ENCODE measurements around the gene CAPZB. TPM values are rescaled to one million over a fixed set of nuclear protein-coding genes. Genes with fewer than 3 reads are reported as not detected.

The CAPZB gene
- total and polyA plus RNA-seq, 2 of the 4 experiments (the other 2 are of a cell fraction), result 216 to 304 TPM

GRCh38 chr1:19307794-19308508 lies 177.4 kb downstream of the CAPZB start:
- H3K9me1 ChIP-seq (ENCODE audit: insufficient read depth, low read length), result peaks cover 8% of the 10 kb centered on the region
- TF ChIP-seq CEBPB (IDR thresholded peaks at IDR 0.05; ENCODE audit: low read depth, low read length), result no peak
- TF ChIP-seq, protein P1, sequence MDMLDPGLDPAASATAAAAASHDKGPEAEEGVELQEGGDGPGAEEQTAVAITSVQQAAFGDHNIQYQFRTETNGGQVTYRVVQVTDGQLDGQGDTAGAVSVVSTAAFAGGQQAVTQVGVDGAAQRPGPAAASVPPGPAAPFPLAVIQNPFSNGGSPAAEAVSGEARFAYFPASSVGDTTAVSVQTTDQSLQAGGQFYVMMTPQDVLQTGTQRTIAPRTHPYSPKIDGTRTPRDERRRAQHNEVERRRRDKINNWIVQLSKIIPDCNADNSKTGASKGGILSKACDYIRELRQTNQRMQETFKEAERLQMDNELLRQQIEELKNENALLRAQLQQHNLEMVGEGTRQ (IDR thresholded peaks at IDR 0.05; ENCODE audit: low read depth, low read length), result no peak
- no peak for TF ChIP-seq MAZ (IDR thresholded peaks at IDR 0.05; ENCODE audit: borderline replicate concordance, low read depth, low read length)
- TF ChIP-seq MAFK (IDR thresholded peaks at IDR 0.05; ENCODE audit: low read depth, low read length), result no peak
- no peak for TF ChIP-seq BHLHE40 (IDR thresholded peaks at IDR 0.05; ENCODE audit: low read depth, low read length)
- TF ChIP-seq NFE2L2 (IDR thresholded peaks at IDR 0.05; ENCODE audit: low read depth, low read length), result no peak
- TF ChIP-seq MXI1 (IDR thresholded peaks at IDR 0.05; ENCODE audit: borderline replicate concordance, low read depth, low read length), result no peak
- no peak for TF ChIP-seq POLR2A (IDR thresholded peaks at IDR 0.05; ENCODE audit: low read depth, low read length)
- TF ChIP-seq CTCF (conservative IDR thresholded peaks at IDR 0.05; ENCODE audit: low read depth, low read length), result no peak
- no peak for TF ChIP-seq RAD21 (IDR thresholded peaks at IDR 0.05; ENCODE audit: low read length)
- TF ChIP-seq RCOR1 (IDR thresholded peaks at IDR 0.05; ENCODE audit: insufficient replicate concordance, low read length), result no peak
- TF ChIP-seq SMC3 (IDR thresholded peaks at IDR 0.05; ENCODE audit: low read depth, low read length), result no peak
- TF ChIP-seq ELK1 (IDR thresholded peaks at IDR 0.05; ENCODE audit: borderline replicate concordance, low read depth, low read length), result no peak
- no peak for TF ChIP-seq CHD1 (IDR thresholded peaks at IDR 0.05; ENCODE audit: low read depth, low read length)
- TF ChIP-seq RFX5 (IDR thresholded peaks at IDR 0.05; ENCODE audit: low read depth, low read length), result no peak
- H2AK5ac ChIP-seq (ENCODE audit: low read depth, low read length), result no peak overlapping the region
- peaks cover 14% of the 10 kb centered on the region for H3K4me1 ChIP-seq (ENCODE audit: control insufficient read depth, insufficient read depth, low read length)
- H3K27ac ChIP-seq (ENCODE audit: insufficient read depth, low read length), result no peak overlapping the region
- H3K23ac ChIP-seq (ENCODE audit: low read depth, low read length), result no peak overlapping the region
- no peak overlapping the region for H2AFZ ChIP-seq (replicated peaks; ENCODE audit: low read length, poor library complexity)
- H3K4me2 ChIP-seq (ENCODE audit: low read depth, low read length), result no peak overlapping the region
- no peak overlapping the region for H2AK9ac ChIP-seq (replicated peaks; ENCODE audit: low read depth, low read length, poor library complexity)
- no peak overlapping the region for H3K9ac ChIP-seq (ENCODE audit: low read depth, low read length)
- in situ Hi-C loops (cut with MboI; ENCODE audit: low sequenced_read_pairs) (no loop called here), intact Hi-C loops (cut with micrococcal nuclease) (no loop called here), dilution Hi-C loops (cut with HindIII; ENCODE audit: low sequenced_read_pairs, unreplicated experiment) (no loop called here)
- H3K27me3 ChIP-seq (ENCODE audit: control insufficient read depth, insufficient read depth, low read length), result no peaks in the 10 kb centered on the region
- H4K8ac ChIP-seq (ENCODE audit: low read depth in 2 of 2, low read length in 2 of 2), result no peak overlapping the region
- H2BK15ac ChIP-seq (ENCODE audit: low read depth, low read length), result no peak overlapping the region
- peaks cover 16 to 40% of the 10 kb centered on the region in 2 experiments for H3K79me1 ChIP-seq (ENCODE audit: low read depth in 1 of 2, low read length in 2 of 2)
- no peak overlapping the region for H3K14ac ChIP-seq (replicated peaks; ENCODE audit: low read depth, low read length)
- H3K4me3 ChIP-seq (ENCODE audit: insufficient read depth, low read depth, low read length), result no peak overlapping the region
- H4K5ac ChIP-seq (ENCODE audit: low read depth, low read length), result no peak overlapping the region
- peaks cover 17% of the 10 kb centered on the region for H4K20me1 ChIP-seq (ENCODE audit: insufficient read depth, low read length)
- no peak overlapping the region for H3K56ac ChIP-seq (ENCODE audit: extremely low read depth, insufficient read depth, low read length)
- ChIA-PET CTCF (no interaction called here), POLR2A (ENCODE audit: unreplicated experiment) (no interaction called here)
- H2BK20ac ChIP-seq (ENCODE audit: low read depth, low read length), result no peak overlapping the region
- H3K9me3 ChIP-seq (ENCODE audit: control insufficient read depth, insufficient read depth, low read length), result no peaks in the 10 kb centered on the region
- DNase-seq (no peak), ATAC-seq (ENCODE audit: low read depth) (no peak)
- no TSS peak for BruUV-seq (replicated peaks)
- no peak overlapping the region for H3K4ac ChIP-seq (ENCODE audit: low read depth, low read length)
- no peak overlapping the region for H4K91ac ChIP-seq (ENCODE audit: insufficient read depth, low read depth, low read length)
- H2BK120ac ChIP-seq (ENCODE audit: low read depth, low read length), result no peak overlapping the region
- WGBS, 2 experiments (ENCODE audit: extremely low coverage in 2 of 2, insufficient read length in 1 of 2), result 93% methylated on average over 7 of the region's 10 CpGs; no CpG with 5 or more reads in 1 of the 2 experiments
- peaks cover 46% of the 10 kb centered on the region for H3K36me3 ChIP-seq (ENCODE audit: control insufficient read depth, insufficient read depth, low read length)
- no peak overlapping the region for H3K18ac ChIP-seq (ENCODE audit: low read depth, low read length)
- H2BK5ac ChIP-seq (ENCODE audit: low read depth, low read length, poor library complexity, severe bottlenecking), result no peak overlapping the region
